Fibroblast of mammary gland (primary cell): ENCODE results near the gene MYBPH.
A peak's percentile ranks its signal among the peaks of the same experiment; 100 is the strongest.

Experiments used
- DNase-seq: peaks from one replicate; pipeline ENCODE4 v3.0.0-alpha.2; 2010; ENCODE audit warnings: low read depth
- H3K4me3 ChIP-seq: 2 replicates; pipeline ENCODE4 v1.5.1; 2011; ENCODE audit warnings: low read depth, mild to moderate bottlenecking, low read length, moderate library complexity; ENCODE audit not compliant: control insufficient read depth
- CTCF ChIP-seq: conservative IDR thresholded peaks from 2 replicates; pipeline ENCODE4 v1.5.1; 2011; ENCODE audit warnings: low read depth, low read length, inconsistent platforms; ENCODE audit not compliant: control insufficient read depth, insufficient read depth

MYBPH gene

GRCh38 chr1:203136409-203137042 is 39.1 kb downstream of the MYBPH start:
- TF ChIP-seq CTCF: no peak
- H3K4me3 ChIP-seq: no peak overlapping the region
- no peak for DNase-seq

GRCh38 chr1:203135636-203136305 is 39.9 kb downstream of the MYBPH start:
- DNase-seq: no peak
- TF ChIP-seq CTCF: no peak
- H3K4me3 ChIP-seq: no peak overlapping the region

GRCh38 chr1:203133970-203134725 is 41.5 kb downstream of the MYBPH start:
- no peak overlapping the region for H3K4me3 ChIP-seq
- DNase-seq: peak; percentile 72
- TF ChIP-seq CTCF: no peak

GRCh38 chr1:203131548-203132200 is 44.0 kb downstream of the MYBPH start:
- TF ChIP-seq CTCF: no peak
- DNase-seq: no peak
- no peak overlapping the region for H3K4me3 ChIP-seq

GRCh38 chr1:203130358-203130985 is 45.2 kb downstream of the MYBPH start:
- TF ChIP-seq CTCF: no peak
- H3K4me3 ChIP-seq: no peak overlapping the region
- no peak for DNase-seq
